GM23338 (cell line): ENCODE data around the gene IFT74. TPM values are rescaled to one million over a fixed set of nuclear protein-coding genes. Genes with fewer than 3 reads are reported as not detected.

Experiments
- ATAC-seq: fragments of 200-7000 bp; cut with Tn5 transposase; 3 replicates; pipeline ENCODE4 v1.9.1; 2020
- DNase-seq: peaks from one replicate; pipeline ENCODE4 v3.0.0-alpha.2; 2015; ENCODE audit warnings: low spot score
- H2AFZ ChIP-seq: fragments of 200-600 bp; sonication (generic); 2 replicates; pipeline ENCODE4 v1.8.0; 2016; ENCODE audit warnings: antibody characterized with exemption, mild to moderate bottlenecking, moderate library complexity
- H3F3A ChIP-seq: fragments of 200-600 bp; sonication (generic); replicated peaks from 2 replicates; pipeline ENCODE4 v1.8.0; 2017; ENCODE audit warnings: antibody characterized with exemption, mixed run types, low read depth
- H3K27ac ChIP-seq: fragments of 200-600 bp; sonication (generic); 2 replicates; pipeline ENCODE4 v1.6.1; 2016; ENCODE audit warnings: low read depth
- H3K27me3 ChIP-seq: fragments of 200-600 bp; sonication (generic); 2 replicates; pipeline ENCODE4 v1.8.0; 2016; ENCODE audit warnings: mild to moderate bottlenecking, mixed run types, moderate library complexity; ENCODE audit not compliant: insufficient read depth
- H3K36me3 ChIP-seq: fragments of 200-600 bp; sonication (generic); 2 replicates; pipeline ENCODE4 v1.8.0; 2016; ENCODE audit warnings: mild to moderate bottlenecking; ENCODE audit not compliant: insufficient read depth
- H3K4me1 ChIP-seq: fragments of 200-600 bp; sonication (generic); 2 replicates; pipeline ENCODE4 v1.8.0; 2016; ENCODE audit warnings: mild to moderate bottlenecking, moderate library complexity; ENCODE audit not compliant: insufficient read depth
- H3K4me2 ChIP-seq: fragments of 200-600 bp; sonication (generic); 2 replicates; pipeline ENCODE4 v1.7.1; 2017; ENCODE audit warnings: mixed run types
- H3K4me3 ChIP-seq: fragments of 200-600 bp; sonication (generic); 2 replicates; pipeline ENCODE4 v1.6.1; 2016; ENCODE audit warnings: mixed run types
- H3K79me2 ChIP-seq: fragments of 200-600 bp; sonication (generic); replicated peaks from 2 replicates; pipeline ENCODE4 v1.8.0; 2017; ENCODE audit warnings: mild to moderate bottlenecking; ENCODE audit not compliant: insufficient read depth
- H3K9me2 ChIP-seq: fragments of 200-600 bp; sonication (generic); 2 replicates; pipeline ENCODE4 v1.8.0; 2017; ENCODE audit not compliant: insufficient read depth
- H4K20me1 ChIP-seq: fragments of 200-600 bp; sonication (generic); replicated peaks from 2 replicates; pipeline ENCODE4 v1.8.0; 2017; ENCODE audit warnings: mild to moderate bottlenecking; ENCODE audit not compliant: insufficient read depth
- H3K27ac Mint-ChIP-seq: 2 replicates; pipeline ENCODE4 v1.8.0; 2020; ENCODE audit warnings: inconsistent platforms, mild to moderate bottlenecking, moderate library complexity, mixed read lengths
- H3K27me3 Mint-ChIP-seq: 3 replicates; pipeline ENCODE4 v1.8.0; 2022; ENCODE audit warnings: low read depth, mild to moderate bottlenecking, moderate library complexity, mixed read lengths, inconsistent platforms; ENCODE audit not compliant: insufficient read depth, poor library complexity
- H3K36me3 Mint-ChIP-seq: 3 replicates; pipeline ENCODE4 v1.8.0; 2021; ENCODE audit warnings: low read depth, mild to moderate bottlenecking, inconsistent platforms, moderate library complexity, mixed read lengths
- H3K4me1 Mint-ChIP-seq: 3 replicates; pipeline ENCODE4 v1.8.0; 2020; ENCODE audit warnings: mild to moderate bottlenecking, inconsistent platforms, mixed read lengths
- H3K4me3 Mint-ChIP-seq: 3 replicates; pipeline ENCODE4 v1.8.0; 2021; ENCODE audit warnings: moderate library complexity, mild to moderate bottlenecking, inconsistent platforms, mixed read lengths
- H3K9me3 Mint-ChIP-seq: 3 replicates; pipeline ENCODE4 v1.8.0; 2020; ENCODE audit warnings: moderate library complexity, mild to moderate bottlenecking, inconsistent platforms, mixed read lengths
- CREB1 ChIP-seq: fragments of 250-450 bp; sonication (Bioruptor Pico); IDR thresholded peaks from 2 replicates; pipeline ENCODE4 v1.5.0; 2020; ENCODE audit warnings: low read depth, mild to moderate bottlenecking, moderate library complexity
- EZH2phosphoT487 ChIP-seq: fragments of 200-600 bp; sonication (generic); IDR thresholded peaks from one replicate; pipeline ENCODE4 v1.8.1; 2018; ENCODE audit warnings: antibody characterized with exemption; ENCODE audit not compliant: unreplicated experiment
- REST ChIP-seq: IDR thresholded peaks from one replicate; pipeline ENCODE4 v1.6.1; 2018; ENCODE audit warnings: antibody characterized with exemption; ENCODE audit not compliant: unreplicated experiment
- ZNF331 ChIP-seq: fragments of 250-450 bp; sonication (Bioruptor Pico); IDR thresholded peaks from 2 replicates; pipeline ENCODE4 v1.5.0; 2020; ENCODE audit warnings: low read depth, mild to moderate bottlenecking, moderate library complexity
- ZNF462 ChIP-seq: fragments of 250-450 bp; sonication (Bioruptor Pico); IDR thresholded peaks from 2 replicates; pipeline ENCODE4 v1.5.0; 2020; ENCODE audit warnings: mild to moderate bottlenecking, moderate library complexity
- polyA plus RNA-seq: library from polyadenylated mRNA; unstranded; fragments of >200 nt; fragmentation: Nextera tagmentation; extraction: Ambion mirVana; gene quantifications from 2 replicates; pipeline ENCODE4 v1.2.1, GENCODE V29; 2016
- total RNA-seq: library from RNA; depleted of rRNA; stranded (reverse); fragments of >200 nt; shearing (Covaris generic); gene quantifications from 2 replicates; pipeline ENCODE4 v1.2.3, GENCODE V29; 2014

The IFT74 gene
- total and polyA plus RNA-seq, 2 experiments from 2014 or later: 14.6 to 30.0 TPM

DNA sequence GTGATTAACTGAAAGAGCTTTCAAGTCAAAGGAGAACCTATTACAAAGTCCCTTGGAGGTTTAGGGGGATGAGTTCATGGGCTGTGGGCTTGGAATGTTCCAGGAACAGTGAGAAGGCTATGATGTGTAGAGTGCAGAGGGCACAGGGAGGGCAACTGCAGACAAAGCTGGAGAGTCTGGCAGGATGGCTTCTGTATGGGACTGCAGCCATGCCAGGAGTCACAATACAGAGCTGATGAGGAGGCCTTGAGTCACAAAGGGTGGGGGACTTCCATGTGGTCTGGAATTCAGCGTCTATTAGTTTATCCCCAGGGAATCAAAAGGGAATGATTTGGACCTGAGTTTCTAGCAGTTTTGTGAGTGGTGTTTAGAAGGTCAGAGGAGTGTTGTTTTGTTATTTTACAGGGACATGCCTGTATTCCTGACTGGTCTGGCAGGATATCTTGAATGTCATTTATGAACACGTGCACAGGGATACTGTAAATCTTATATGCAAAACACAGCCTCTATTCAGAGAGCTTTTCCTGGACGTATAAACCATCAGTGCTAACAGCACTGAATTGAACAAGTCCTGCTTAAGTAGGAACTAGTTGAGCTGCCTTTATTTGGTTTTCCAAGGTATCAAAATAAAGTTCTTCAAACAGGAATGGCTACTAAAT is 138.6 kb downstream of the IFT74 start (continued):
- TF ChIP-seq ZNF462 (CRISPR knock-in tag) (no peak), REST (no peak), CREB1 (CRISPR knock-in tag) (no peak)

DNA sequence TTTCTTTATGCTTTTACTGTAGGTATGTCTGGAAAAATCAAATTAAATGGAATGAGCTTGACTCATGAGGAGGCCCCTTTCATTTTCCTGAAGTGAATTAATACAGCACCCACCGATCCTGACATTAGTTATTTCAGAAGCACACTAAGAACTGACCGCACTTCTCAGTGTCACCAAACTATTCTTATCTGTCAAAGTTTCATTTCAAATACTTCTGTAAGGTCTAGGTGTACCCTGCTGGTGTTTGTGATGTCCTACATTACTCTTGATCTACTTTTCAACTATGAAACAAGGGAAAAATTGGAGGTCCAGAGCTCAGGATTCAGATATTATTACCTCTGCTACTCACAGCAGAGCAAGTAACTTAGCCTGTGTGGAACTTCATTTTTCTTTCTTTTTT is 151.0 kb downstream of the IFT74 start:
- no peaks in the 10 kb centered on the region for H3K9me3 Mint-ChIP-seq
- Histone ChIP-seq H3K4me3 (no peak overlapping the region), H3K4me1 (peaks cover 13% of the 10 kb centered on the region), H3F3A (no peaks in the 10 kb centered on the region), H4K20me1 (no peaks in the 10 kb centered on the region), H3K27ac (no peak overlapping the region), H3K4me2 (no peak overlapping the region), H3K36me3 (no peaks in the 10 kb centered on the region), H2AFZ (no peak overlapping the region), H3K79me2 (peaks cover 5% of the 10 kb centered on the region; the same call in 1 of the 2 replicates), H3K9me2 (no peaks in the 10 kb centered on the region), H3K27me3 (no peaks in the 10 kb centered on the region)
- no peak for DNase-seq
- ATAC-seq: no peak
- H3K27me3 Mint-ChIP-seq: no peaks in the 10 kb centered on the region
- no peak overlapping the region for H3K27ac Mint-ChIP-seq
- H3K4me1 Mint-ChIP-seq: peaks cover 15% of the 10 kb centered on the region
- TF ChIP-seq ZNF331 (CRISPR knock-in tag) (no peak), CREB1 (CRISPR knock-in tag) (no peak), EZH2phosphoT487 (no peak)
- no peak overlapping the region for H3K4me3 Mint-ChIP-seq
- no peaks in the 10 kb centered on the region for H3K36me3 Mint-ChIP-seq
